MM.1S (cell line): ENCODE measurements around the gene FAF1.

Source experiments
- CTCF ChIP-seq: fragments of 300-600 bp; sonication (generic); IDR thresholded peaks from 2 replicates; pipeline ENCODE4 v1.5.1; 2016; ENCODE audit warnings: antibody characterized with exemption, low read length, mixed read lengths
- EZH2phosphoT487 ChIP-seq: fragments of 300-600 bp; sonication (generic); IDR thresholded peaks from 2 replicates; pipeline ENCODE4 v1.6.1; 2018; ENCODE audit warnings: antibody characterized with exemption, low read length

- TF ChIP-seq CTCF (no peak), EZH2phosphoT487 (no peak)
Observed at GRCh38 chr1:50982611-50983010, 22.5 kb upstream of the FAF1 start.
